PFSK-1 (cell line): Measurements from ENCODE around the gene SAPCD2.

Experiments used
- FOXP2 ChIP-seq: optimal IDR thresholded peaks from 2 replicates; pipeline ENCODE3; 2011; ENCODE audit warnings: borderline replicate concordance, control low read depth, inconsistent platforms; ENCODE audit not compliant: insufficient read depth; ENCODE audit errors: extremely low read length, extremely low read depth
- POLR2AphosphoS5 ChIP-seq: IDR thresholded peaks from 2 replicates; pipeline ENCODE4 v1.6.1; 2012; ENCODE audit warnings: low read depth, mild to moderate bottlenecking, control low read depth, low read length, moderate library complexity
- REST ChIP-seq, 2 experiments: IDR thresholded peaks; 2 replicates each; pipeline versions ENCODE4 v1.6.1 to v1.8.0; 2011 to 2012; ENCODE audit warnings: low read depth in 2 of 2, low read length in 2 of 2, control low read depth in 1 of 2, inconsistent platforms in 1 of 2, mild to moderate bottlenecking in 1 of 2, moderate library complexity in 1 of 2; ENCODE audit not compliant: insufficient read depth in 1 of 2
- SIN3A ChIP-seq: IDR thresholded peaks from 2 replicates; pipeline ENCODE4 v1.6.1; 2012; ENCODE audit warnings: mild to moderate bottlenecking, low read length, moderate library complexity, borderline replicate concordance; ENCODE audit not compliant: insufficient read depth
- TAF1 ChIP-seq: IDR thresholded peaks from 2 replicates; pipeline ENCODE4 v1.6.1; 2012; ENCODE audit warnings: low read length, control low read depth, borderline replicate concordance; ENCODE audit not compliant: insufficient read depth

SAPCD2 gene

DNA sequence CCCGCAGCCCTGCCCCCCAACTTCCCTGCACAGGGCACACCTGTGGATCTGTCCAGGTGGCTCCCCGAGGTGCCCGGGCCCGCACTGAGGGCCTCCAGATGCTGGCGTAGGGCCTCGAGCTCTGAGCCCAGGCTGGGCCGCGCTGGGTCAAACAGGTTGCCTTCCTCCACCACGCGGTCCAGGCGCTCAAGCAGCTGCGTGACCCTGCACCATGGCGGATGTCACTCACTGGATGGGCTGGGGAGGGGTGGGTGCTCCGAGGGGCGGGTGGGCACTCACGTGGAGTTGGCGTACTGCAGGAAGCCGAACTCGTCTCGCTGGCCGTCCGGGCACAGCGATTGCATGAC lies 47.7 kb downstream of the SAPCD2 start:
- TF ChIP-seq POLR2AphosphoS5 (no peak), TAF1 (no peak), REST (IDR thresholded peaks at IDR 0.05; ENCODE audit: insufficient read depth in 1 of 2, low read depth in 2 of 2, low read length in 2 of 2) (no peak), SIN3A (no peak), FOXP2 (no peak)

DNA sequence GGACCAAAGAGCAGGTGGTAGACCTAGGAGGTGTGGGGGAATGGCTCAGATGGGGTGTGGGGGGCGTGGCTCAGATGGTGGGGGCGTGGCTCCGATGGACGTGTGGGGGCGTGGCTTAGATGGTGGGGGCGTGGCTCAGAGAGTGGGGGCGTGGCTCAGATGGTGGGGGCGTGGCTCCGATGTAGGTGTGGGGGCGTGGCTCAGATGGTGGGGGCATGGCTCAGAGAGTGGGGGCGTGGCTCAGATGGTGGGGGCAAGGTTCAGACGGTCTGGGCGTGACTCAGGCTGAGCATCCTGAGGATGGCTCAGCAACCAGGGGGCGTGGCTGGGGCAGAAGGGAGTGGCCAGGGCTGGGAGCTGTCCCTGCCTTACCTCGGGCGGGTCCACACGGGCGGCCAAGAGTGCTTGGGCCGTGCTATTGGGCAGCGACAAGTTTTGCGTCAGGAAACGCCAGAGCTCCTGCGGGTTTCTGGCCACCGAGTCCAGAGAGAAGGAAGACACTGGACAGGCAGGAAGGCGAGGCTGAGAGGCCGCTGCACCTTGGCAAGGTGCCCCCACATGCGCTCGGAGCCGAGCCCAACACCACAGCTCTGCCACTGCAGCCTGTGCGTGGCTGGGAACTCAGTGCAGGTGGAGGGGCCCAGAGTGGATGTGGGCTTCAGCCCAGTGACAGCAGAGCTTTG lies 48.2 kb downstream of the SAPCD2 start:
- peak in 1 of 2 experiments; percentile 38; a peak in 1 of 4 replicates for TF ChIP-seq REST (IDR thresholded peaks at IDR 0.05; ENCODE audit: insufficient read depth in 1 of 2, low read depth in 2 of 2, low read length in 2 of 2)
- TF ChIP-seq FOXP2: no peak
- no peak for TF ChIP-seq SIN3A

DNA sequence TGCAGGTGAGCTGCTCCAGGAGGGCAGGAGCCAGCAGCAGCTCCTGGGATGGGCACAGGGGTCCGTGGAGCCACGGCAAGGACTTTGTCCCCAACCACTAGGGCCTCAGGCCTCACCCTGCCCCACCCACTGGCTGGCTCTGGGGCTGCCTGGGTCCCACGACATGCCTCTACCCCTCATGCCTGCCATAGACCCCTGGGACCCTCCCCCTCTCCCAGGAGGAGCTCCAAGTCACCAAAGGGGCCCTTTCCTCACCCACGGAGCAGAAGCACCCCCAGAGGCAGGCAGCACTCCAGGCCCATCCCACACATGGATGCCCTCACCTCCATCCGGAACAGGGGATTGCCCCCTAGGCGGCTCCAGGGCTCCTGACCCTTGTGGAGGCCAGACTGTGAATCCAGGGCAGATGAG lies 48.8 kb downstream of the SAPCD2 start:
- TF ChIP-seq REST (IDR thresholded peaks at IDR 0.05; ENCODE audit: insufficient read depth in 1 of 2, low read depth in 2 of 2, low read length in 2 of 2): no peak
- TF ChIP-seq TAF1: no peak
- TF ChIP-seq SIN3A: no peak
- TF ChIP-seq POLR2AphosphoS5: no peak
- TF ChIP-seq FOXP2: no peak

GRCh38 chr9:137020771-137021567 lies 49.4 kb downstream of the SAPCD2 start:
- TF ChIP-seq REST (IDR thresholded peaks at IDR 0.05; ENCODE audit: insufficient read depth in 1 of 2, low read depth in 2 of 2, low read length in 2 of 2) (no peak), TAF1 (no peak), FOXP2 (no peak), SIN3A (no peak), POLR2AphosphoS5 (no peak)
